NCI-H69 (cell line): ENCODE measurements around the gene NUDT22.
A peak's percentile ranks its signal among the peaks of the same experiment; 100 is the strongest.

Experiments used
- DNase-seq: peaks from one replicate; lab custom pipeline; 2025; lab: John Stamatoyannopoulos, UW

Gene NUDT22

DNA sequence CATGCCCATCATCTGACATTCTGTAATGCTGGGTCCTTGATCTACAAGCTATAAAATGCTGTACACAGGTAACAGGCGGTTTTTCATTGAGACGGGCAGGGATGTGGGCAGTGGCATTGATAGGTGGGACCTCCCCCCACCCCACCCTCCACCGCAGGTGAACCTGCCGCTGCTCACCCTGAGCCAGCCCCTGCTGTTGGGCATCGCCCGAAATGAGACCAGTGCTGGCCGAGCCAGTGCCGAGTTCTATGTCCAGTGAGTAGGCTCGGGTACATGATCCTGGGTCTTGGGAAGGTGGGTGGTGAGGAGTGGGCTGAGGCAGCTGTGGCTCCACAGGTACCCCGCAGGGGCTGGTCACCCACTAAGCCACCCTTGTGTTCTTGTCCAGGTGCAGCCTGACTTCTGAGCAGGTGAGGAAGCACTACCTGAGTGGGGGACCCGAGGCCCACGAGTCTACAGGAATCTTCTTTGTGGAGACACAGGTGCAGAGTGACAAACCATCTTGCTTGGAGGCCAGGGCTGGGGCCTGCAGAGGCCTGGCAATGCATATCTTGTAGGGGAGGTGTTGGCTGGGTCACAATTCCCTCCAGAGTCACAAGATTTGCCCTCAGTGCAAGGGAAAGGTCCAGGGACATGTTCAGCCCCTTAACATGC is 3.1 kb downstream of the NUDT22 start:
- DNase-seq, result no peak

DNA sequence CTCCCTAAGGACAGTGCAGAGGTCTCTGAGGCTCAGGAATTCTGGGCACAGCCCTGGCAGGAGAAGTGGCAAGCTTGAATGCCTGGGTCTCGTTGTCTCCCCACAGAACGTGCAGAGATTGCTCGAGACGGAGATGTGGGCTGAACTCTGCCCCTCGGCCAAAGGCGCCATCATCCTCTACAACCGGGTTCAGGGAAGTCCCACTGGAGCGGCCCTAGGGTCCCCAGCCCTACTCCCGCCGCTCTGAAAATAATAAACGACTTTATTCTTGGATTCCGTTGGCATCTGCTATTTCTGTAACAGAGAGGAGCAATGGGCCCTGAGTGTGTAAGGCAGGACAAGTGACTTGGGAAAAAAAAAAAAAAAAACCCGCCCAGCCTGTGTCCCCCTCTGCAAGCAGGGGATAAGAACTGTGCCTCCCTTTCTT is 3.7 kb downstream of the NUDT22 start:
- DNase-seq, result no peak

DNA sequence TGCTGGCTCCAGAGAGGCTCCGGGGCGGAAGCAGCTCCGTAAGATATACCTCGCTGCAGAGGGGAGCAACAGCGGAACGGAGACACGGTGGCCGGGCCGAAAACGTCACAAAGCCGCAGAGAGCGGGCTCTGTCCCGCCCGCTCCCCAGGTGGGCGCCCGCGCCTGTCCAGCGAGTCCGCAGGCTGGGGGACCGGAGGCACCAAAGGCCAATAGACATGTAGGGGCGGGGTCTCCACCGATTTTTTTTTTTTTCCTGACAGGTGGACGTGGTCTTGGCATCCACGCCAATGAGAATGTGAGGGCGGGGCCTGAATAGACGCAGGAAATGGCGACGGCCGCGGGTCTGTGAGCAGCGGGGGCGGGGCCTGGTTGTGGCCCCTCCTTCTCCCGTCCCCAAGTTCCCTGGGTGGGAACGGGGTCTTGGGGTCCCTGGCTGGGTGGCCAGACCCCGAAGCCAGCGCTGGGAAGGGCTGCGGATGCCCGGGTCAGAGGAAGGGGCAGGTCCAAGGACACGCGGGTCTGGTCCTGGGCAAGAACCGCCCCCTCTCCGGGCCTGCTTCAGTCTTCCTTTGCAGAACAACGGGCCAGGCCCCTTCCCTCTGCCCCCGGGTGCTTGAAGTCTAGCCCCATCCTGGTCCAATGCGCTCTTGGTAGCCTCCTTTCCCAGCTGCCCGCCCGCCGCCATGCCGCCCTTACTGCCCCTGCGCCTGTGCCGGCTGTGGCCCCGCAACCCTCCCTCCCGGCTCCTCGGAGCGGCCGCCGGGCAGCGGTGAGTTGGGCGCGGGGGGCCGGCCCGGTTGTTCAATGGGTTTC is 4.3 kb downstream of the NUDT22 start, which contains the start of gene DNAJC4:
Gene DNAJC4 (plus strand): TSS at position 378 of the 814 bp plus-strand sequence. CDS start 307 bp downstream, at position 685.
- DNase-seq, result peak; percentile 99

- DNase-seq, result peak; percentile 64
These were observed 4.9 kb downstream of the NUDT22 start for GRCh38 chr11:64230985-64231365.

DNA sequence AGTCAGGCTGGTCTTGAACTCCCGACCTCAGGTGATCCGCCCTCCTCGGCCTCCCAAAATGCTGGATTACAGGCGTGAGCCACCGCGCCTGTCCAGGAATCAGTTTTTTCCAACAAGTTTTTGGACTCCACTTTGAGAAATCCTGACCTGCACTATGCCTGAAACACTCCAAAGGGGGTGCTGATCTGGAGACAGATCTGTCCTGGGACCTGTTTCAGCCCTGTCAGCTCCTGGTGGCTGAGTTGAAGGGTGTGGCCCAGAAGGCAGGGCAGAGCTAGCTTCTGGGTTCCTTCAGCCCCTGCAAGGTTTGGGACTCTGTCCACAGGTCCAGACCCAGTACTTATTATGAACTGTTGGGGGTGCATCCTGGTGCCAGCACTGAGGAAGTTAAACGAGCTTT is 5.5 kb downstream of the NUDT22 start:
- no peak for DNase-seq

DNA sequence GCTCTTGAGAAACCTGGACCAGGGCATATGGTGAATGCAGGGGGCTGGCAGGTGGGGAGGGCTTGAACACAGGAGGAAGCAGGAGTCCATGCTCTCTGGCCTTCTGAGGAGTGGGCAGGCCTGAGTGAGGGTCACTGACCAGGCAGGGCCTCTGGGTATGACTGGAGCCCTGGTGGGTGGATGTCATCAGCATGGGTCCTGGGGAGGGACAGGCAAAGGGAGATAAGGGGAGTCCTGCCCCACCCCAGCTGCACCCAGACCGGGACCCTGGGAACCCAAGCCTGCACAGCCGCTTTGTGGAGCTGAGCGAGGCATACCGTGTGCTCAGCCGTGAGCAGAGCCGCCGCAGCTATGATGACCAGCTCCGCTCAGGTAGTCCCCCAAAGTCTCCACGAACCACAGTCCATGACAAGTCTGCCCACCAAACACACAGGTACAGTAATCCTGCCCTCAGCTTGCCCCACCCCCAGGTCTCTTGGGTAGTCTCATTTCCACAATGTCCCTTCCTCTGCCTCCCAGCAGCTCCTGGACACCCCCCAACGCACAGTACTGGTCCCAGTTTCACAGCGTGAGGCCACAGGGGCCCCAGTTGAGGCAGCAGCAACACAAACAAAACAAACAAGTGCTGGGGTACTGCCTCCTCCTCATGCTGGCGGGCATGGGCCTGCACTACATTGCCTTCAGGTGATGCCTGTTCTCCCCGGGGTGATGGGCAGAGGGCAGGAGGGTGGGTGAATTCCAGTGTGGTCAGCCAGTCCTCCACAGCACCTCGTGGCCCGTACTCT is 6.3 kb downstream of the NUDT22 start:
- DNase-seq, result no peak

DNA sequence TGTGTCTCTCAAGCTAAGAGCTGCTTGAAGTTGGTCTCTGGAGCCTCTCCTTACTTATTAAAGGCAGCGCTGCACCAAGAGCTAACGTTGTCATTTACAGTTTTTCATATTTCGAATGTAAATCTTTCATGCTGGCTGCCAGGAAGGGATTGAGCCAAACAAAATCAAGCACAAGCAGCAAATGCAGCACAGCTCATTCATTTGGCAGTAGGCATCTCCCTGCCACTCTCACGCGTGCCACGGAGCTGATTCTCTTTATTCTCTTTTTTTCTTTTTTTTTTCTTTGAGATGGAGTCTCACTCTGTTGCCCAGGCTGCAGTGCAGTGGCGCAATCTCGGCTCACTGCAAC is 6.9 kb downstream of the NUDT22 start:
- no peak for DNase-seq

DNA sequence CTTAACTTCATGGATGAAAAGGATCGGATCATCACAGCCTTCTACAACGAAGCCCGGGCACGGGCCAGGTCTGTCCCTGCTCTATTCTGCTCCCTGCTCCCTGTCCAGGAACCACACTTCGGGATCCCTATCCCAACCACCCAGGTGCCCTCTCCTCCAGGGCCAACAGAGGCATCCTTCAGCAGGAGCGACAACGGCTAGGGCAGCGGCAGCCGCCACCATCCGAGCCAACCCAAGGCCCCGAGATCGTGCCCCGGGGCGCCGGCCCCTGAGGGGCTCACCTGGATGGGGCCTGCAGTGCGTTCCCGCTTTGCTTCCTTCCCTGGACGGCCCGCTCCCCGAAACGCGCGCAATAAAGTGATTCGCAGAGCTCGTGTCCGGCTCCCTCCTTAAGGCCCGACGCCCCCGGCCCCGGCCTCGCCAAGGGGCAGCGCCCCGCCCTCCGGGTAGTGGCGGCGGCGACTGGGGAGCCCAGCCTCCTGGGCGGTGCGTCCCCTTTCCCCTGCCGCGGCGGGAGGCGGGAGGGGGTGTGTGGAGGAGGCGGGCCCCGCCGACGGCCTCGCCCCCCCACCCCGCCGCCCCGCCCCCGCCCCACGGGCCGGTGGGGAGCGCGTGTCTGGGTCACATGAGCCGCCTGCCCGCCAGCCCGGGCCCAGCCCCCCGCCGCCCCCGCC is 8.0 kb downstream of the NUDT22 start, which contains the start of gene VEGFB:
Gene VEGFB (plus strand): TSS at position 672 of the 674 bp plus-strand sequence. CDS start 250 bp downstream, outside the sequence.
- peak; percentile 88 for DNase-seq

- peak; percentile 83 for DNase-seq
These were observed 8.7 kb downstream of the NUDT22 start for GRCh38 chr11:64234647-64235379.

GRCh38 chr11:64235437-64236161 is 9.5 kb downstream of the NUDT22 start:
- peak; percentile 58 for DNase-seq

GRCh38 chr11:64237484-64237951 is 11.4 kb downstream of the NUDT22 start:
- peak; percentile 97 for DNase-seq

DNA sequence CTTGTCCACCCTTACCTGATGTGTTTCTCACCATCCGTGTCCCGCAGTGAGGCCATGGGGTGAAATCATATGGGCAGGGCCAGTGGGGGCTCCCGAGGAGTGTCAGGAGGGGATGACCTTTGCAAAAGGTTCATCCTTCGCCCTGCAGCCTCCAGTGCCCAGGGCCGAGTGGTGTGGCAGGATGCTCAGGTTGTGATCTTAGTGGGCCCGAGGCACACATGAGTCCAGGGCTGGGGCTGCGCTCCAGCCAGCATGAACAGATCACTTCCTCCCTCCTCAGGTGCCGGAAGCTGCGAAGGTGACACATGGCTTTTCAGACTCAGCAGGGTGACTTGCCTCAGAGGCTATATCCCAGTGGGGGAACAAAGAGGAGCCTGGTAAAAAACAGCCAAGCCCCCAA is 12.0 kb downstream of the NUDT22 start:
- peak; percentile 87 for DNase-seq

DNA sequence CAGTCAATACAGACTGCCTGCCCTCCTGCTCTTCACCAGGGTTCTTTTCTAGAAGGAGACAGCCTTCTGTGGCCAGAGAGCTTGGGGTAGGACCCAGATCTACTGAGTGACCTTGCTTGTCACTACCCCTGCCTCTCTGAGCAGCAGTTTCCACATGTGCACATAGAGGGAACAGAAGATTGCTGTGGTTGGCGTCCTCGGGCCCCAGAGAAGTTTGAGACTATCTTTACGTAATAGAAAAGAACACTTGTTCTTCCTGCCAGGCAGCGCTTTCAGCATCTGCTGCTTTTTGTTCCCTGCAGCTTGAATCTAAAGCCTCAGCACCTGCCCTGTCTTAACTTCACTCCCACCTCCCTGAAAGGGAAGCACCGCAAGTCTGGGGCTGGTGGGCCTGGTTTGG is 12.9 kb downstream of the NUDT22 start:
- DNase-seq, result no peak

- no peak for DNase-seq
These were observed 13.8 kb downstream of the NUDT22 start for GRCh38 chr11:64239662-64240434.

DNA sequence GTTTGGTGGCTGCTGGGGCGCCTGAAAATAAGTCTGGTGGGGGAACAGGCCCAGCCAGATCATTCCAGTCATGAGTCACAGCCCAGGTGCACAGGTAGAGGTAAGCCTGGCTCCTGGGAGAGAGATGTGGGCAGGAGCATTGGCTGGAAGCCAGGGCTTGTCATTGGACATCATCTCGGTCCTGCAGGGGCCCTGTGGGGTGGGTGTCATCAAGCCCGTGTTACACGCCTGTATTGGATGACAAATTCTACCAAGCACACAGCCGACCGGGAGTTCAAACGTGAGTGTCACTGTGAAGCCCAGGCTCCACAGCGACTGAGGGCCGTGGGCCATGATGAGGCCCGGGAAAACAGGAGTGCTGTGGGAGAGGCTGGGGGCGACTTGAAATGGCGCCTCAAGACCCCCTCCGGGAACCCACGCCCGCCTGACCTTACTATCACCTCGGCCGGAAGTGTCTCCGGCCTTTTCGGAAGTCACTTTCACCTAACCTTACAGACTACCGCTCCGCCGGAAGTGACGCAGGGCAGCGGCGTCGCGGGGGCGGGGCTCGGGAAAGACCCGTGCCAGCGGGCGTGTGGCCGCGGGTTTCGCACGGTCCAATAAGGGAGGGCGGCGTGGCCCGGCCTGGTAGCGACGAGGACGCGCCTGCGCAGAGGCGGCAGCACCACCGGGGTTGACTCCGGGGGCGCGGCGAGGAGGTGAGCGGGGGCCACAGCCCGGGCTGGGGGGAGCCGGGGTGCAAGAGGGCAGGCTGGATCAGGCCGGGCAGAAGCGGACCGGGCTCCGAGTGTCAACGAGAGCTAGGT is 14.6 kb downstream of the NUDT22 start, which contains the start of gene FKBP2:
Gene FKBP2 (plus strand): TSS at position 661 of the 806 bp plus-strand sequence. CDS start 1,293 bp downstream, outside the sequence.
- DNase-seq, result peak; percentile 99

DNA sequence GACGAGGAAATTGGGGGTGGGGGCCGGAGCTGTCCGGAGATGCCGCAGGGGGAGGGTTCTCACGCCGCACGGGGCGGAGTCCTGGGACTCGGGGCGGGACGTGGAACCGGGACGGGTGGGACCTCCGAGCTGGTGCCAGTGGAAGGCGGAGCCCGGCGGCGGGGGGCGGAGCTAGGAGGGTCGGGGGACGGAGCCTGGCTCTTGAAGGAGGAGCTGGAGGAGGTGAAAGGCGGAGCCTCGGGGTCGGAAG is 15.1 kb downstream of the NUDT22 start:
- peak; percentile 99 for DNase-seq

- peak; percentile 71 for DNase-seq
These were observed 15.7 kb downstream of the NUDT22 start for GRCh38 chr11:64241491-64242374.
